GM19455 (cell line): ENCODE measurements around the gene ZCCHC8.
"Not testable (repeated sequence)": the region's sequence is repeated elsewhere in the genome, so short reads cannot be mapped to it uniquely, and the experiment has no call there.

Experiments
- ATAC-seq: cut with Tn5 transposase; IDR thresholded peaks from one replicate; pipeline ENCODE4 v1.9.1; 2021; ENCODE audit not compliant: unreplicated experiment

ZCCHC8 gene

GRCh38 chr12:122473543-122474323 lies 27.0 kb downstream of the ZCCHC8 start:
- ATAC-seq, result no peak

GRCh38 chr12:122471324-122472226 lies 29.2 kb downstream of the ZCCHC8 start:
- no peak for ATAC-seq

- ATAC-seq, result not testable (repeated sequence)
Observed at GRCh38 chr12:122470576-122470975, 30.2 kb downstream of the ZCCHC8 start.

GRCh38 chr12:122469856-122470255 lies 30.9 kb downstream of the ZCCHC8 start:
- ATAC-seq, result not testable (repeated sequence)

GRCh38 chr12:122467983-122468382 lies 32.7 kb downstream of the ZCCHC8 start:
- no peak for ATAC-seq

GRCh38 chr12:122464317-122465042 lies 36.3 kb downstream of the ZCCHC8 start:
- not testable (repeated sequence) for ATAC-seq

- no peak for ATAC-seq
Observed at GRCh38 chr12:122460641-122461040, 40.1 kb downstream of the ZCCHC8 start.

GRCh38 chr12:122460061-122460460 lies 40.7 kb downstream of the ZCCHC8 start:
- ATAC-seq, result no peak

- no peak for ATAC-seq
Observed at GRCh38 chr12:122459211-122459610, 41.5 kb downstream of the ZCCHC8 start.

GRCh38 chr12:122458105-122459035 lies 42.4 kb downstream of the ZCCHC8 start:
- ATAC-seq, result no peak

- ATAC-seq, result no peak
Observed at GRCh38 chr12:122457627-122458026, 43.1 kb downstream of the ZCCHC8 start.

- ATAC-seq, result no peak
Observed at GRCh38 chr12:122454739-122455138, 46.0 kb downstream of the ZCCHC8 start.

- ATAC-seq, result no peak
Observed at GRCh38 chr12:122454250-122454721, 46.4 kb downstream of the ZCCHC8 start.

GRCh38 chr12:122452701-122453285 lies 47.9 kb downstream of the ZCCHC8 start:
- no peak for ATAC-seq

GRCh38 chr12:122449317-122449716 lies 51.4 kb downstream of the ZCCHC8 start:
- no peak for ATAC-seq

- not testable (repeated sequence) for ATAC-seq
Observed at GRCh38 chr12:122447825-122448224, 52.9 kb downstream of the ZCCHC8 start.

GRCh38 chr12:122446390-122446789 lies 54.3 kb downstream of the ZCCHC8 start:
- ATAC-seq, result not testable (repeated sequence)

- ATAC-seq, result not testable (repeated sequence)
Observed at GRCh38 chr12:122444071-122444470, 56.7 kb downstream of the ZCCHC8 start.

GRCh38 chr12:122438822-122439221 lies 61.9 kb downstream of the ZCCHC8 start:
- ATAC-seq, result not testable (repeated sequence)
